Thyroid gland (tissue), 4 donors: Measurements from ENCODE around the gene SYN1. TPM values are rescaled to one million over a fixed set of nuclear protein-coding genes. Genes with fewer than 3 reads are reported as not detected.

Experiments used
- DNase-seq, 2 donors: peaks; one replicate each; pipeline ENCODE4 v3.0.0-alpha.2; 2019
- H3K27ac ChIP-seq, 3 donors: fragments of 200-600 bp; sonication (generic); 1 replicate in 2 of 3; 2 replicates in 1 of 3; pipeline ENCODE4 v1.5.1; 2016 to 2019; ENCODE audit warnings: mild to moderate bottlenecking in 1 of 3, moderate library complexity in 1 of 3
- H3K27me3 ChIP-seq: fragments of 200-600 bp; sonication (generic); one replicate; pipeline ENCODE4 v1.5.1; 2019
- H3K36me3 ChIP-seq, 2 donors: fragments of 200-600 bp; sonication (generic); one replicate each; pipeline ENCODE4 v1.5.1; 2016 to 2019
- H3K4me1 ChIP-seq, 2 donors: fragments of 200-600 bp; sonication (generic); one replicate each; pipeline ENCODE4 v1.5.1; 2017 to 2019
- H3K4me3 ChIP-seq, 3 donors: fragments of 200-600 bp; sonication (generic); replicated peaks in 1 of 3; 1 replicate in 2 of 3; 2 replicates in 1 of 3; pipeline ENCODE4 v1.5.1; 2016; ENCODE audit warnings: mild to moderate bottlenecking in 1 of 3
- H3K9me3 ChIP-seq: fragments of 200-600 bp; sonication (generic); one replicate; pipeline ENCODE4 v1.5.1; 2017
- POLR2A ChIP-seq, 2 donors: fragments of 450-650 bp; IDR thresholded peaks; one replicate each; pipeline ENCODE4 v1.6.1; 2017; ENCODE audit warnings: antibody characterized with exemption in 2 of 2, mild to moderate bottlenecking in 2 of 2, moderate library complexity in 1 of 2
- WGBS, 2 donors: methylation state at CpG; one replicate each; pipeline ENCODE4 v1.1.5; 2017; 5-methylcytosine and 5-hydroxymethylcytosine counted together
- intact Hi-C: fragments of 100-400 bp; cut with DNase I; formaldehyde crosslinking; loops from one replicate; pipeline ENCODE4 v1.15.1; 2023
- total RNA-seq, 4 donors: library from RNA; depleted of rRNA; stranded (reverse); fragments of >200 nt; gene quantifications; one replicate each; pipeline ENCODE4 v1.2.3, GENCODE V29; 2016
- TF ChIP-seq, protein P1 (sequence below), 6 experiments: fragments of 200-600 bp in 3 of 6; fragments of 450-650 bp in 3 of 6; sonication (generic) in 3 of 6; IDR thresholded peaks; one replicate each; pipeline ENCODE4 v1.5.1; 2016 to 2019; ENCODE audit warnings: antibody characterized with exemption in 6 of 6, mild to moderate bottlenecking in 2 of 6, inconsistent platforms in 1 of 6, moderate library complexity in 1 of 6

SYN1 gene
- total RNA-seq, 4 donors from 2014 or later = 0.13 to 0.15 TPM; not detected in 2

DNA sequence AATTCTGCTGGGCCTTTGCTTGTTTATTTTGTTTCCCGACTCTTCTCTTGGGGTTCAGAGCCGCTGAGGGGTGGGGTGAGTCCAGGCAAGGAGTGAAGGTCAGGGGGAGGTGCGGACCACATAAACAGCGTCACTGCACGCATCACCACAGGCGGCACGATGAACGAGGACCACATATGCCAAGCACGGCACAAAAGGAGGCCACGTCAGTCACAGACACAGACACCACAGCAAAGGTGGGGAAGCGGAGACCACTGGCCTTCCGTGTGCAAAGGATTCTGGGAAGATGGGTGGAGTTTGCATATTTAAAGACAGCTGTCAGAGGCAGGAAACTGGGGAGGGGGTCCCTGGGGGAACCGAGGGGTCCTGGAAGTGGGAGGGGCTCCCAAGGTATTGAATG lies 47.8 kb downstream of the SYN1 start:
- no peak for DNase-seq
- TF ChIP-seq POLR2A (IDR thresholded peaks at IDR 0.05) = no peak
- TF ChIP-seq, protein P1, sequence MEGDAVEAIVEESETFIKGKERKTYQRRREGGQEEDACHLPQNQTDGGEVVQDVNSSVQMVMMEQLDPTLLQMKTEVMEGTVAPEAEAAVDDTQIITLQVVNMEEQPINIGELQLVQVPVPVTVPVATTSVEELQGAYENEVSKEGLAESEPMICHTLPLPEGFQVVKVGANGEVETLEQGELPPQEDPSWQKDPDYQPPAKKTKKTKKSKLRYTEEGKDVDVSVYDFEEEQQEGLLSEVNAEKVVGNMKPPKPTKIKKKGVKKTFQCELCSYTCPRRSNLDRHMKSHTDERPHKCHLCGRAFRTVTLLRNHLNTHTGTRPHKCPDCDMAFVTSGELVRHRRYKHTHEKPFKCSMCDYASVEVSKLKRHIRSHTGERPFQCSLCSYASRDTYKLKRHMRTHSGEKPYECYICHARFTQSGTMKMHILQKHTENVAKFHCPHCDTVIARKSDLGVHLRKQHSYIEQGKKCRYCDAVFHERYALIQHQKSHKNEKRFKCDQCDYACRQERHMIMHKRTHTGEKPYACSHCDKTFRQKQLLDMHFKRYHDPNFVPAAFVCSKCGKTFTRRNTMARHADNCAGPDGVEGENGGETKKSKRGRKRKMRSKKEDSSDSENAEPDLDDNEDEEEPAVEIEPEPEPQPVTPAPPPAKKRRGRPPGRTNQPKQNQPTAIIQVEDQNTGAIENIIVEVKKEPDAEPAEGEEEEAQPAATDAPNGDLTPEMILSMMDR (IDR thresholded peaks at IDR 0.05) = no peak
- Histone ChIP-seq H3K4me1 (peaks cover 0 to 13% of the 10 kb centered on the region in 2 donors), H3K36me3 (peaks cover 16 to 33% of the 10 kb centered on the region in 2 donors), H3K27me3 (no peaks in the 10 kb centered on the region), H3K9me3 (no peaks in the 10 kb centered on the region), H3K27ac (no peak overlapping the region), H3K4me3 (no peak overlapping the region)
- intact Hi-C loops = no loop called here
- WGBS, 2 donors = 90 to 96% methylated on average over 10 to 13 of the region's 13 CpGs

DNA sequence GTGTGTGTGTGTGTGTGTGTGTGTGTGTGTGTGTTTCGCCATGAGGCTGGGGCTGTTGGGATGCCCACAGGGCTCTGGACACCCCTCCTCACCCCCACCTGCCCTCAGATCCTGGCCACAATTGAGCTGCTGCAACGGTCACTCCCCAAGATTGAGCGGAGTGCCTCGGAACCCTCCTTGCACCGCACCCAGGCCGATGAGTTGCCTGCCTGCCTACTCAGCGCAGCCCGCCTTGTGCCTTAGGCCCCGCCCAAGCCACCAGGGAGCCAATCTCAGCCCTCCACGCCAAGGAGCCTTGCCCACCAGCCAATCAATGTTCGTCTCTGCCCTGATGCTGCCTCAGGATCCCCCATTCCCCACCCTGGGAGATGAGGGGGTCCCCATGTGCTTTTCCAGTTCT lies 48.4 kb downstream of the SYN1 start:
- intact Hi-C loops = no loop called here
- Histone ChIP-seq H3K36me3 (peaks cover 16 to 39% of the 10 kb centered on the region in 2 donors), H3K4me1 (peaks cover 0 to 13% of the 10 kb centered on the region in 2 donors), H3K9me3 (no peaks in the 10 kb centered on the region), H3K27ac (no peak overlapping the region), H3K4me3 (no peak overlapping the region), H3K27me3 (no peaks in the 10 kb centered on the region)
- no peak for DNase-seq
- TF ChIP-seq, protein P1 (IDR thresholded peaks at IDR 0.05) = no peak
- no peak for TF ChIP-seq POLR2A (IDR thresholded peaks at IDR 0.05)
- 83% methylated on average over 1 of the region's 11 CpGs; no CpG with 5 or more reads in 1 of the 2 donors for WGBS, 2 donors

DNA sequence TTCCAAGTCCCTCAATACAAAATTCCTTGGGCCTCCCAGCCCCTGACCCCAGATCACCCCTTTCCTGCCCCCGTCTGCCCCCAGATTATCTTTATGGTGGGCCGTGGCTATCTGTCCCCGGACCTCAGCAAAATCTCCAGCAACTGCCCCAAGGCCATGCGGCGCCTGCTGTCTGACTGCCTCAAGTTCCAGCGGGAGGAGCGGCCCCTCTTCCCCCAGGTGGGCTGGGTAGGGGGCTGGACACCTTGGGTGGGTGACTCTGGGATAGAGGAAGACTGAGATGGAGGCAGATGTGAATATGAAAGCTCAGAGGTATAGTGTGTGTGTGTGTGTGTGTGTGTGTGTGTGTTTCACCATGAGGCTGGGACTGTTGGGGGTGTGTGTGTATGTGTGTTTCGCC lies 48.9 kb downstream of the SYN1 start:
- 94 to 100% methylated on average over 3 to 5 of the region's 8 CpGs for WGBS, 2 donors
- intact Hi-C loops = no loop called here
- Histone ChIP-seq H3K27me3 (no peaks in the 10 kb centered on the region), H3K4me3 (no peak overlapping the region), H3K4me1 (peaks cover 0 to 13% of the 10 kb centered on the region in 2 donors), H3K36me3 (peaks cover 16 to 41% of the 10 kb centered on the region in 2 donors), H3K27ac (no peak overlapping the region), H3K9me3 (no peaks in the 10 kb centered on the region)
- TF ChIP-seq, protein P1 (IDR thresholded peaks at IDR 0.05) = no peak
- no peak for TF ChIP-seq POLR2A (IDR thresholded peaks at IDR 0.05)
- no peak for DNase-seq

DNA sequence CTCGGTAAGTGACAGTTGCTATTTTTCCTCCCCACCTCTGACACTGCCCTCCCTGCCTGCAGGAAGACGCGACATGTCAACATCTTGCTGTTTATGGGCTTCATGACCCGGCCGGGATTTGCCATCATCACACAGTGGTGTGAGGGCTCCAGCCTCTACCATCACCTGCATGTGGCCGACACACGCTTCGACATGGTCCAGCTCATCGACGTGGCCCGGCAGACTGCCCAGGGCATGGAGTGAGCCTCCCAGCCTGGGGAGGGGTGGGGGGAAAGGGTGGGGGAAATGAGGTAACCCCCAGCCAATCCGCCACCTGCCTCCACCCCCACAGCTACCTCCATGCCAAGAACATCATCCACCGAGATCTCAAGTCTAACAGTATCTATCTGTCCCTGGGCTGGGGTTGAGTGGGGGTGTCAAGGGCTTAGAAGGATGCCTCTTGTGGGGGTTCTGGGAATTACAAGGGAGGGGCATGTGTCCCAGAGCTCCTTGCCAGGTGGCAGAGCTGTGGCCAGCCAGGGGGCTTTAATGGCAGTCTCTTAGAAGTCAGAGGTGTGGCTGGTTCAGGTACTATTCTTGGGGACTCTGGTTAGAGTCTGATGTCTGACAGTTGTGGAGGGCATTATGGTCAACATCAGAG lies 50.9 kb downstream of the SYN1 start:
- DNase-seq = no peak
- WGBS, 2 donors = 97 to 100% methylated on average over 1 to 5 of the region's 13 CpGs
- no peak overlapping the region for H3K4me3 ChIP-seq
- intact Hi-C loops = no loop called here
- H3K4me1 ChIP-seq = peaks cover 0 to 6% of the 10 kb centered on the region in 2 donors
- peaks cover 26 to 55% of the 10 kb centered on the region in 2 donors for H3K36me3 ChIP-seq
- H3K27ac ChIP-seq = no peak overlapping the region
- no peaks in the 10 kb centered on the region for H3K9me3 ChIP-seq
- no peaks in the 10 kb centered on the region for H3K27me3 ChIP-seq
- no peak for TF ChIP-seq POLR2A (IDR thresholded peaks at IDR 0.05)
- TF ChIP-seq, protein P1 (IDR thresholded peaks at IDR 0.05) = peak in 1 of 6 experiments; percentile 25

DNA sequence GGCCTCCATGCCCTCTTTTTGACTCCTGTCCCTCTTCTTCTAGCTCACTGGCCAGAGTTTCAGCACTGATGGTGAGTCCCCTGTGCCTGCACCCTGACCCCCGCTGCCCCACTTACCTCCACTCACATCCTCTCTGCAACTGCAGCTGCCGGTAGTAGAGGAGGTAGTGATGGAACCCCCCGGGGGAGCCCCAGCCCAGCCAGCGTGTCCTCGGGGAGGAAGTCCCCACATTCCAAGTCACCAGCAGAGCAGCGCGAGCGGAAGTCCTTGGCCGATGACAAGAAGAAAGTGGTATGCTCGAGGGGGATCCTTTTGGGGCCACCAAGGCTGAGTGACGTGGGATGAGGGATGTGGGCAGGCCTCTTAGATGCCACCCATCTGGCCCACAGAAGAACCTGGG lies 52.8 kb downstream of the SYN1 start:
- peaks cover 0 to 8% of the 10 kb centered on the region in 2 donors for H3K4me1 ChIP-seq
- intact Hi-C loops = no loop called here
- no peak for TF ChIP-seq POLR2A (IDR thresholded peaks at IDR 0.05)
- TF ChIP-seq, protein P1 (IDR thresholded peaks at IDR 0.05) = no peak
- H3K27me3 ChIP-seq = no peaks in the 10 kb centered on the region
- 95% methylated on average over 4 of the region's 11 CpGs; no CpG with 5 or more reads in 1 of the 2 donors for WGBS, 2 donors
- DNase-seq = no peak
- H3K4me3 ChIP-seq = no peak overlapping the region
- peaks cover 26 to 64% of the 10 kb centered on the region in 2 donors for H3K36me3 ChIP-seq
- no peaks in the 10 kb centered on the region for H3K9me3 ChIP-seq
- no peak overlapping the region for H3K27ac ChIP-seq
